ENCODE measurements around the gene LTC4S.

- TF ChIP-seq CTCF (IDR thresholded peaks at IDR 0.05; ENCODE audit: insufficient read depth, low read length), result no peak
- TF ChIP-seq POLR2AphosphoS5 (IDR thresholded peaks at IDR 0.05; ENCODE audit: low read depth), result no peak
- TF ChIP-seq GABPA (IDR thresholded peaks at IDR 0.05; ENCODE audit: low read depth), result no peak
Observed at GRCh38 chr5:179777456-179777855, 16.3 kb upstream of the LTC4S start.

Data from HL-60 (cell line).